HL-60 (cell line): ENCODE measurements around the gene KIF15.

Experiments used
- GABPA ChIP-seq: IDR thresholded peaks from 2 replicates; pipeline ENCODE4 v1.6.1; 2012; ENCODE audit warnings: low read depth
- TF ChIP-seq, protein P1 (sequence below): IDR thresholded peaks from 2 replicates; pipeline ENCODE4 v1.6.1; 2012; ENCODE audit warnings: low read depth; ENCODE audit not compliant: insufficient replicate concordance
- TF ChIP-seq, protein P2 (sequence below): IDR thresholded peaks from one replicate; pipeline ENCODE4 v1.5.1; 2011; ENCODE audit warnings: low read length, control low read depth, inconsistent platforms; ENCODE audit not compliant: insufficient read depth

DNA sequence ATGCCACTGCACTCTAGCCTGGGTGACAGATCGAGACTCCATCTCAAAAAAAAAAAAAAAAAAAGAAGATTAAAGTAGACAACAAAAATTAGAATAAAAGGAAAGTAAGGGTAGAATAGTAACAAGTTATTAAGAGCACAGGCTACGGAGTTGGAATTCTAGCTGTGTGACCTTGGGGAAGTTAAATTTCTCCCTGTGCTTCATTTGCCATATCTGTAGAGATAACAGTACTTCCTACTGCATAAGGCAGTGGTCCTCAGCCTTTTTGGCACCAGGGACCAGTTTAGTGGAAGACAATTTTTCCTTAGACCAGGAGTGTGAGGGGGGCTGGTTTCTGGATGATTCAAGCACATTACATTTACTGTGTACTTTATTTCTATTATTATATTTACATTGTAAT, 71.4 kb downstream of the KIF15 start:
- TF ChIP-seq, protein P1, sequence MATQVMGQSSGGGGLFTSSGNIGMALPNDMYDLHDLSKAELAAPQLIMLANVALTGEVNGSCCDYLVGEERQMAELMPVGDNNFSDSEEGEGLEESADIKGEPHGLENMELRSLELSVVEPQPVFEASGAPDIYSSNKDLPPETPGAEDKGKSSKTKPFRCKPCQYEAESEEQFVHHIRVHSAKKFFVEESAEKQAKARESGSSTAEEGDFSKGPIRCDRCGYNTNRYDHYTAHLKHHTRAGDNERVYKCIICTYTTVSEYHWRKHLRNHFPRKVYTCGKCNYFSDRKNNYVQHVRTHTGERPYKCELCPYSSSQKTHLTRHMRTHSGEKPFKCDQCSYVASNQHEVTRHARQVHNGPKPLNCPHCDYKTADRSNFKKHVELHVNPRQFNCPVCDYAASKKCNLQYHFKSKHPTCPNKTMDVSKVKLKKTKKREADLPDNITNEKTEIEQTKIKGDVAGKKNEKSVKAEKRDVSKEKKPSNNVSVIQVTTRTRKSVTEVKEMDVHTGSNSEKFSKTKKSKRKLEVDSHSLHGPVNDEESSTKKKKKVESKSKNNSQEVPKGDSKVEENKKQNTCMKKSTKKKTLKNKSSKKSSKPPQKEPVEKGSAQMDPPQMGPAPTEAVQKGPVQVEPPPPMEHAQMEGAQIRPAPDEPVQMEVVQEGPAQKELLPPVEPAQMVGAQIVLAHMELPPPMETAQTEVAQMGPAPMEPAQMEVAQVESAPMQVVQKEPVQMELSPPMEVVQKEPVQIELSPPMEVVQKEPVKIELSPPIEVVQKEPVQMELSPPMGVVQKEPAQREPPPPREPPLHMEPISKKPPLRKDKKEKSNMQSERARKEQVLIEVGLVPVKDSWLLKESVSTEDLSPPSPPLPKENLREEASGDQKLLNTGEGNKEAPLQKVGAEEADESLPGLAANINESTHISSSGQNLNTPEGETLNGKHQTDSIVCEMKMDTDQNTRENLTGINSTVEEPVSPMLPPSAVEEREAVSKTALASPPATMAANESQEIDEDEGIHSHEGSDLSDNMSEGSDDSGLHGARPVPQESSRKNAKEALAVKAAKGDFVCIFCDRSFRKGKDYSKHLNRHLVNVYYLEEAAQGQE = no peak
- TF ChIP-seq, protein P2, sequence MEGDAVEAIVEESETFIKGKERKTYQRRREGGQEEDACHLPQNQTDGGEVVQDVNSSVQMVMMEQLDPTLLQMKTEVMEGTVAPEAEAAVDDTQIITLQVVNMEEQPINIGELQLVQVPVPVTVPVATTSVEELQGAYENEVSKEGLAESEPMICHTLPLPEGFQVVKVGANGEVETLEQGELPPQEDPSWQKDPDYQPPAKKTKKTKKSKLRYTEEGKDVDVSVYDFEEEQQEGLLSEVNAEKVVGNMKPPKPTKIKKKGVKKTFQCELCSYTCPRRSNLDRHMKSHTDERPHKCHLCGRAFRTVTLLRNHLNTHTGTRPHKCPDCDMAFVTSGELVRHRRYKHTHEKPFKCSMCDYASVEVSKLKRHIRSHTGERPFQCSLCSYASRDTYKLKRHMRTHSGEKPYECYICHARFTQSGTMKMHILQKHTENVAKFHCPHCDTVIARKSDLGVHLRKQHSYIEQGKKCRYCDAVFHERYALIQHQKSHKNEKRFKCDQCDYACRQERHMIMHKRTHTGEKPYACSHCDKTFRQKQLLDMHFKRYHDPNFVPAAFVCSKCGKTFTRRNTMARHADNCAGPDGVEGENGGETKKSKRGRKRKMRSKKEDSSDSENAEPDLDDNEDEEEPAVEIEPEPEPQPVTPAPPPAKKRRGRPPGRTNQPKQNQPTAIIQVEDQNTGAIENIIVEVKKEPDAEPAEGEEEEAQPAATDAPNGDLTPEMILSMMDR = no peak
- TF ChIP-seq GABPA = no peak
